C4-2B (cell line): ENCODE results near the gene CNTN4.

ENCODE experiments used
- H3K27ac ChIP-seq: fragments of 450-650 bp; 2 replicates; pipeline ENCODE4 v1.5.1; 2017
- ZFX ChIP-seq: fragments of 450-650 bp; IDR thresholded peaks from 2 replicates; pipeline ENCODE4 v1.6.1; 2017
- TF ChIP-seq, protein P1 (sequence below): fragments of 450-650 bp; conservative IDR thresholded peaks from 2 replicates; pipeline ENCODE4 v1.5.1; 2017; ENCODE audit warnings: mild to moderate bottlenecking

The CNTN4 gene

DNA sequence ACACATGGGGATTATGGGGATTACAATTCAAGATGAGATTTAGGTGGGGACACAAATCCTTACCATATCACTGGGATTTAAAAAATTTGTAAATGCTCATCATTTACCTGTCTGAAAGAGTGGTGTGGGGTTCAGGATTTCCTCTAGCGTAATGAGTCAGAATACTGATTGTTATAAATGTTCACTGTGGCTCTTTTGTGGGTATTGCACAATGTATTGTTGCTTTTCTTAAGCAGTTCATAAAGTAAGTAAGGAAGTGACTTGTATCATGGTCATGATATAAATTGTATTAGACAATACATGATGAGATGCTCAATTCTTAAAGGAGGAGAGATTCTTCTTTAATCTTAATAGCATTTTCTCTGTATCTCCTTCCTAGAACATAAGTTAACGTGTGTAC is 262.1 kb downstream of the CNTN4 start:
- H3K27ac ChIP-seq: no peak overlapping the region
- TF ChIP-seq, protein P1, sequence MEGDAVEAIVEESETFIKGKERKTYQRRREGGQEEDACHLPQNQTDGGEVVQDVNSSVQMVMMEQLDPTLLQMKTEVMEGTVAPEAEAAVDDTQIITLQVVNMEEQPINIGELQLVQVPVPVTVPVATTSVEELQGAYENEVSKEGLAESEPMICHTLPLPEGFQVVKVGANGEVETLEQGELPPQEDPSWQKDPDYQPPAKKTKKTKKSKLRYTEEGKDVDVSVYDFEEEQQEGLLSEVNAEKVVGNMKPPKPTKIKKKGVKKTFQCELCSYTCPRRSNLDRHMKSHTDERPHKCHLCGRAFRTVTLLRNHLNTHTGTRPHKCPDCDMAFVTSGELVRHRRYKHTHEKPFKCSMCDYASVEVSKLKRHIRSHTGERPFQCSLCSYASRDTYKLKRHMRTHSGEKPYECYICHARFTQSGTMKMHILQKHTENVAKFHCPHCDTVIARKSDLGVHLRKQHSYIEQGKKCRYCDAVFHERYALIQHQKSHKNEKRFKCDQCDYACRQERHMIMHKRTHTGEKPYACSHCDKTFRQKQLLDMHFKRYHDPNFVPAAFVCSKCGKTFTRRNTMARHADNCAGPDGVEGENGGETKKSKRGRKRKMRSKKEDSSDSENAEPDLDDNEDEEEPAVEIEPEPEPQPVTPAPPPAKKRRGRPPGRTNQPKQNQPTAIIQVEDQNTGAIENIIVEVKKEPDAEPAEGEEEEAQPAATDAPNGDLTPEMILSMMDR: no peak
- no peak for TF ChIP-seq ZFX

DNA sequence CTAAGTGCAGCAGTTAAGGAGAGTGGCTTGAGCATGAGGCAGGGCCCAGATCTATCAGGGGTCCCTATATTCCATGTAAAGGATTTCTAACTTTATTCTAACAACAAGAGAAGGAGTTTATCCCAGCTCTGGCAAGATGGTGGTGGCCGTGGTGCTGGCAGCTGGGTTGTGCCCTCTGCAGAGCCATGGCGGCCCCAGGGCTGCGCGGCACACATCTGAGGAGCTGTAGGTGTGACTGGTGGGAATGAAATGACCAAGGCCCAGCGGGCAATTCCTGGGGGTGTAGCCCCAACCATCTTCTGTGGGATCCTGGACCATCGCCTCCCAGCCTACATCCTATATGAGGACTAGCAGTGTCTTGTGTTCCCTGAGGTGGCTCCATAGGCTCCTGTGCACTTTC is 263.5 kb downstream of the CNTN4 start:
- H3K27ac ChIP-seq: no peak overlapping the region
- TF ChIP-seq, protein P1: no peak
- TF ChIP-seq ZFX: no peak

DNA sequence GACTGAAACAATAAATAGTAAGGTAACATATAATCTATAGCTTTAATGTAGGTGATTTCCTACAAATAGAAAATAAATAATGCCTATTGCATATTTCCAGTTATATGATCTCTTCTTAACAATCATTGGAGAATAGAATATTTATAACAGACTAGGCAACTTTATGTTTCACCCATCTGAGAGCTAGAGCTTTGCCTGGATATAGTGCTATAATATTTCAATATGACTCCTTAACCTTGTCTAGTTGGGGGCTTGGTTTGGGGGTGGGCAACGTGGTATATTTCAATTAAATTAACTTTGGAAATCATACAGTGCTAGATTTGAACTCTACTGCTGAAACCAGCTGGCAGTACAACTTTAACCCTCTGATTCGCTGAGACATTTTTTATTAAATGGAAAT is 265.2 kb downstream of the CNTN4 start:
- H3K27ac ChIP-seq: no peak overlapping the region
- TF ChIP-seq, protein P1: no peak

DNA sequence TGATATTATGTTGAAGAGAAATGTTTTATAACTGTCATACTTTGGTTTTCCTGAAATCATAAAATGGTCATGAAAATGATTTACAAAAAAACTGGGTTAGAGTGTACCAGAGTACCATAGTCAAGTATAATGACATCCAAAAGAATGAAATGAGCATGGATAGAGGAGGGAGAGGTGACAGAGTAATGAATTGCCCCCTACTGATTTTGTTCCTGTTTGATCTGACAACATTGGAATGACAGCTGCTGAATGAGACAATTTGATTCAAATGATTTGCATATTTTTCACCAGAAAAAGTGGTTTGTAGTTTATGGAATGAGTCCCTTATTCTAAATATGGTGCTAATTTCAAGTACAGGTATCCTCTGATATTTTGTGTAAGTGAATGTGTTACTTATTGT is 271.7 kb downstream of the CNTN4 start:
- no peak overlapping the region for H3K27ac ChIP-seq
- no peak for TF ChIP-seq ZFX

DNA sequence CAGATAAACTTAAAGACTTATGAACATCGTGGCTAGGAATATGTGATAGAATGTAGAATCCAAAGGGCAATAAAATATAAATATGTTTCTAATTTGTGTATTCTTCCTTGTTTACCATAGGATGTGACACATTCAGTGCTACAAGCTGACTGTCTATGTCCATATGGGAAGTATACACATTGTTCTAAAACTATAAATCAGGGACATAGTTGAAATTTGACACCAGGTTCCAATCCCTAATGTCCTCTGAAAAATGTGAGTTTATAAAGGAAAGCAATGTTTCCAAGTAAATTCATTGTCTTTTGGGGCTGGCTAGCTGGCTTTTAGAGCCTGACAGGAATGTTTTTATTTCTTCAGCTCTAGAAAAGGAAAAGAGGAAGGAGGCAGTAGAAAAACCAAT is 273.6 kb downstream of the CNTN4 start:
- no peak overlapping the region; the same call in 1 of the 2 replicates for H3K27ac ChIP-seq
- TF ChIP-seq, protein P1: no peak
- TF ChIP-seq ZFX: no peak

DNA sequence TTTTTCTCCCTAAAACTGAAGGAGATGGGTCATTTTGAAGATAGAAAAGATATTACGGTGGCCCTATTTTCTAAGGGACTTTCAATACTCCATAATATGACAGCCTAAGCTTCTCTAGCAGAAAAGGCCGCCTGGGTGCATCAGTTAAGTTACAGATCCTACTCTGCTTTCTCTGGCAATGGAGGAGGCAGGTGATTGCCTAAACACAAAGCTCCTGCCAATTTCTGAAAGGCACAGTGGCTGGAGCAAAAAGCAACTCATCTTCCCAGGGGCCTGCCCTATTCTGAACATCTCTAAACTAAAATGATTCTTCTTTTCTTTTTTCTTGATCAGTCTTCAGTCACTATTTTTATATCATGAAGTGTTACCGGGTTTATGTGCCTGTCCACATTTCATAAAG is 276.7 kb downstream of the CNTN4 start:
- TF ChIP-seq, protein P1: no peak
- TF ChIP-seq ZFX: no peak
- no peak overlapping the region for H3K27ac ChIP-seq

DNA sequence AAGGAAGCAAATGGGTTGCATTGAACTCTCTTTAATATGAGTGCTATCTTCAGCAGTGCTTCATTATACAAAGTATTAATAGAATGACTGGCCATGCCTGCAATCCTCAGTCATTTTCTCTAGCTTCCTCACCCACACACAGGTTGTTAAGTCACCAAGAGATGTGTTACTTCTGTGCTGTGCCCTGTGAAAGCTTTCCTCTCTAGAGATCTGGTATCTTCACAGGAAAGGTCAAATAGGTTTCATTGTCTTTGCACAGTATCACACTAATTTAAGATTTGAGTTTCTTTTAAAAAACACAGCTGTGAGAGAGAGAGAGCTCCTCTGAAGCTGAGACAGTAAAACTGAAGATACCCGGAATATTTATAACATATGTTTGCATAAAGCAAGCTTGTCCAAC is 278.6 kb downstream of the CNTN4 start:
- no peak overlapping the region for H3K27ac ChIP-seq
- no peak for TF ChIP-seq ZFX
- TF ChIP-seq, protein P1: no peak

DNA sequence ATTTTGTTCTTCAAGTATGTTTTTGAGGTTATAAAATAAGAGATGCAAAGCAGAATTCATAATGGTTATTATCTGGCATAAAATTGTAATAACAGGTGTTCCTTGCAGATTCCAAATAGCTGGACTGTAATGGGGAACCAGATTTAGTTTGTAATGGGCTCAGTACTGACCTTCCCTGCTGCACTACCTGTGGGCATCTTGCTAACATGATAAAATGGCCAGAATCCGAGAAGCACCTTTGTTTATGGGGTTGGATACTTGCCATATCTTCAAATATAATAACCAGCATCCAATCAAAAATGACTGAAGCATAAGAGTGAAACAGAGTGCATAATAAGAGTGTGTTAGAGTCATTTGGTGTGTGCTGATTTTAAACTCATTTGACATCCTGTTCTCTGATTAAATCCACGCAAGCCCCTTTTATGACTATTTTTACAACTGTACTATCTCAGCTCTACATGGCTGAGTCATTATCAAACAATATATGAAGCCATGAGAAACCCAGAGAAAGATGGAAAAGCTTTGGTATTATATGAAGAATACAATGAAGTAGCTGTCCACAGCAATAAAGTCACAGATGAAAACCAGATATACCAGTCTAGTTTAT is 292.4 kb downstream of the CNTN4 start:
- TF ChIP-seq, protein P1: no peak
- TF ChIP-seq ZFX: no peak
- no peak overlapping the region for H3K27ac ChIP-seq
